Body of pancreas (tissue), 4 donors: ENCODE results near the gene FHAD1.

Experiments used
- POLR2A ChIP-seq, 3 donors: fragments of 450-650 bp; IDR thresholded peaks; one replicate each; pipeline ENCODE4 v1.6.1; 2016; ENCODE audit warnings: antibody characterized with exemption in 3 of 3, mild to moderate bottlenecking in 2 of 3
- TF ChIP-seq, protein P1 (sequence below), 7 experiments: fragments of 450-650 bp in 4 of 7; fragments of 200-600 bp in 3 of 7; sonication (generic) in 3 of 7; IDR thresholded peaks; one replicate each; pipeline ENCODE4 v1.5.1; 2016 to 2019; ENCODE audit warnings: antibody characterized with exemption in 7 of 7

DNA sequence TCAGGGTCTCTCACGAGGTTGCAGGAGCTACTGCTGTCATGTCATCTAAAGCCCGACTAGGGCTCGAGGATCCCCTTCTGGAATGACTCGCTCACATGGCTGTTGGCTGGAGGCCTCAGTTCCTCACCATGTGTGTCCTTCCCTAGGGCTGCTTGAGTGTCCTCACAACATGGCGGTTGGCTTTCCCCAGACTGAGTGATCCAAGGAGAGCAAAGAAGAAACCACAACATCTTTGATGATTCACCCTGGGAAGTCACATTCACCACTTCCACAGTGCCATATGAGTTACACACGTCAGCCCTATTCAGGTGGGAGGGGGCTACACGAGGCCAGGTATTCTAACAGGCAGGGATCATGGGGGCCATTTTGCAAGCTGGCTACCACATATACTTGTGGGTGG is 64.9 kb downstream of the FHAD1 start:
- TF ChIP-seq, protein P1, sequence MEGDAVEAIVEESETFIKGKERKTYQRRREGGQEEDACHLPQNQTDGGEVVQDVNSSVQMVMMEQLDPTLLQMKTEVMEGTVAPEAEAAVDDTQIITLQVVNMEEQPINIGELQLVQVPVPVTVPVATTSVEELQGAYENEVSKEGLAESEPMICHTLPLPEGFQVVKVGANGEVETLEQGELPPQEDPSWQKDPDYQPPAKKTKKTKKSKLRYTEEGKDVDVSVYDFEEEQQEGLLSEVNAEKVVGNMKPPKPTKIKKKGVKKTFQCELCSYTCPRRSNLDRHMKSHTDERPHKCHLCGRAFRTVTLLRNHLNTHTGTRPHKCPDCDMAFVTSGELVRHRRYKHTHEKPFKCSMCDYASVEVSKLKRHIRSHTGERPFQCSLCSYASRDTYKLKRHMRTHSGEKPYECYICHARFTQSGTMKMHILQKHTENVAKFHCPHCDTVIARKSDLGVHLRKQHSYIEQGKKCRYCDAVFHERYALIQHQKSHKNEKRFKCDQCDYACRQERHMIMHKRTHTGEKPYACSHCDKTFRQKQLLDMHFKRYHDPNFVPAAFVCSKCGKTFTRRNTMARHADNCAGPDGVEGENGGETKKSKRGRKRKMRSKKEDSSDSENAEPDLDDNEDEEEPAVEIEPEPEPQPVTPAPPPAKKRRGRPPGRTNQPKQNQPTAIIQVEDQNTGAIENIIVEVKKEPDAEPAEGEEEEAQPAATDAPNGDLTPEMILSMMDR (IDR thresholded peaks at IDR 0.05): no peak
- TF ChIP-seq POLR2A (IDR thresholded peaks at IDR 0.05): no peak
